ENCODE results near the gene UNC5B.

The UNC5B gene

GRCh38 chr10:71184421-71184820 is 27.9 kb upstream of the UNC5B start:
- Histone ChIP-seq H3K4me2 (ENCODE audit: low read depth, low read length) (no peak overlapping the region), H3K36me3 (replicated peaks; ENCODE audit: insufficient read depth, low read length) (no peaks in the 10 kb centered on the region), H2AFZ (ENCODE audit: low read length) (no peak overlapping the region), H3K9me3 (replicated peaks; ENCODE audit: insufficient read depth, low read length) (no peaks in the 10 kb centered on the region), H3K27ac (ENCODE audit: low read length) (no peak overlapping the region), H3K9ac (ENCODE audit: low read length) (no peak overlapping the region), H3K79me2 (ENCODE audit: low read length) (no peaks in the 10 kb centered on the region), H3K9me2 (replicated peaks; ENCODE audit: insufficient read depth, low read length) (no peaks in the 10 kb centered on the region), H3K4me1 (ENCODE audit: low read length) (no peaks in the 10 kb centered on the region), H3F3A (ENCODE audit: insufficient read depth, low read length) (no peaks in the 10 kb centered on the region), H4K20me1 (ENCODE audit: insufficient read depth, low read length) (no peaks in the 10 kb centered on the region), H3K4me3 (ENCODE audit: low read length) (no peak overlapping the region), H3K27me3 (replicated peaks; ENCODE audit: insufficient read depth, low read length) (no peaks in the 10 kb centered on the region)
- no peak for DNase-seq
- no peak for TF ChIP-seq EZH2 (optimal IDR thresholded peaks at IDR 0.05; ENCODE audit: low read depth, low read length)
- TF ChIP-seq EZH2phosphoT487 (IDR thresholded peaks at IDR 0.05; ENCODE audit: low read length) = no peak
- TF ChIP-seq CTCF (IDR thresholded peaks at IDR 0.05; ENCODE audit: low read length) = no peak

- H3K27ac ChIP-seq (ENCODE audit: low read length) = no peak overlapping the region
- no peaks in the 10 kb centered on the region for H4K20me1 ChIP-seq (ENCODE audit: insufficient read depth, low read length)
- DNase-seq = no peak
- no peak overlapping the region for H3K4me3 ChIP-seq (ENCODE audit: low read length)
- H3K27me3 ChIP-seq (replicated peaks; ENCODE audit: insufficient read depth, low read length) = no peaks in the 10 kb centered on the region
- no peaks in the 10 kb centered on the region for H3K36me3 ChIP-seq (replicated peaks; ENCODE audit: insufficient read depth, low read length)
- H3K9ac ChIP-seq (ENCODE audit: low read length) = no peak overlapping the region
- H3F3A ChIP-seq (ENCODE audit: insufficient read depth, low read length) = no peaks in the 10 kb centered on the region
- no peak overlapping the region for H3K4me2 ChIP-seq (ENCODE audit: low read depth, low read length)
- no peak for TF ChIP-seq EZH2 (optimal IDR thresholded peaks at IDR 0.05; ENCODE audit: low read depth, low read length)
- TF ChIP-seq CTCF (IDR thresholded peaks at IDR 0.05; ENCODE audit: low read length) = no peak
- no peak for TF ChIP-seq EZH2phosphoT487 (IDR thresholded peaks at IDR 0.05; ENCODE audit: low read length)
- no peaks in the 10 kb centered on the region for H3K79me2 ChIP-seq (ENCODE audit: low read length)
- H3K9me3 ChIP-seq (replicated peaks; ENCODE audit: insufficient read depth, low read length) = no peaks in the 10 kb centered on the region
- no peak overlapping the region for H2AFZ ChIP-seq (ENCODE audit: low read length)
- H3K4me1 ChIP-seq (ENCODE audit: low read length) = no peaks in the 10 kb centered on the region
- H3K9me2 ChIP-seq (replicated peaks; ENCODE audit: insufficient read depth, low read length) = no peaks in the 10 kb centered on the region
Measured at GRCh38 chr10:71185209-71185608, 27.2 kb upstream of the UNC5B start.

GRCh38 chr10:71187197-71187596 is 25.2 kb upstream of the UNC5B start:
- H2AFZ ChIP-seq (ENCODE audit: low read length) = no peak overlapping the region
- H3K4me3 ChIP-seq (ENCODE audit: low read length) = no peak overlapping the region

More at GRCh38 chr10:71187197-71187596, 25.2 kb upstream of the UNC5B start:
- Histone ChIP-seq H3K9me2 (replicated peaks; ENCODE audit: insufficient read depth, low read length) (no peaks in the 10 kb centered on the region), H3K4me1 (ENCODE audit: low read length) (no peaks in the 10 kb centered on the region), H3F3A (ENCODE audit: insufficient read depth, low read length) (no peaks in the 10 kb centered on the region), H3K79me2 (ENCODE audit: low read length) (no peaks in the 10 kb centered on the region), H3K9ac (ENCODE audit: low read length) (no peak overlapping the region), H4K20me1 (ENCODE audit: insufficient read depth, low read length) (no peaks in the 10 kb centered on the region), H3K27ac (ENCODE audit: low read length) (no peak overlapping the region), H3K36me3 (replicated peaks; ENCODE audit: insufficient read depth, low read length) (no peaks in the 10 kb centered on the region), H3K27me3 (replicated peaks; ENCODE audit: insufficient read depth, low read length) (no peaks in the 10 kb centered on the region), H3K9me3 (replicated peaks; ENCODE audit: insufficient read depth, low read length) (no peaks in the 10 kb centered on the region), H3K4me2 (ENCODE audit: low read depth, low read length) (no peak overlapping the region)
- TF ChIP-seq EZH2phosphoT487 (IDR thresholded peaks at IDR 0.05; ENCODE audit: low read length) (no peak), EZH2 (optimal IDR thresholded peaks at IDR 0.05; ENCODE audit: low read depth, low read length) (no peak), CTCF (IDR thresholded peaks at IDR 0.05; ENCODE audit: low read length) (no peak)
- no peak for DNase-seq
